PC-9 (cell line): ENCODE results near the gene CELSR2. TPM values are rescaled to one million over a fixed set of nuclear protein-coding genes. Genes with fewer than 3 reads are reported as not detected.

Experiments
- BruUV-seq: library from RNA; stranded (reverse); fragments of 400-500 nt; replicated peaks from 2 replicates; lab custom pipeline; 2021; lab: Mats Ljungman, UMichigan
- CTCF ChIA-PET: fragments of 300-600 bp; sonication (Branson Sonifier 250); formaldehyde crosslinking; loops from one replicate; lab custom pipeline; 2022; ENCODE audit warnings: antibody characterized with exemption; lab: Charles Lee
- POLR2A ChIA-PET: fragments of 300-600 bp; sonication (Branson Sonifier 250); formaldehyde crosslinking; loops from one replicate; lab custom pipeline; 2022; ENCODE audit warnings: antibody characterized with exemption; ENCODE audit not compliant: unreplicated experiment; lab: Charles Lee
- DNase-seq, 2 experiments: peaks; one replicate each; pipeline versions ENCODE4 v3.0.0 to v3.0.0-alpha.2; 2015 to 2022; ENCODE audit warnings: mixed read lengths in 1 of 2
- H2AFZ ChIP-seq: fragments of 200-600 bp; sonication (generic); 2 replicates; pipeline ENCODE4 v1.8.1; 2017; ENCODE audit warnings: antibody characterized with exemption
- H3F3A ChIP-seq: fragments of 200-600 bp; sonication (generic); 2 replicates; pipeline ENCODE4 v1.8.1; 2017; ENCODE audit warnings: antibody characterized with exemption, mild to moderate bottlenecking, low read depth; ENCODE audit not compliant: insufficient read depth
- H3K27ac ChIP-seq: fragments of 200-600 bp; sonication (generic); 2 replicates; pipeline ENCODE4 v1.6.1; 2016; ENCODE audit warnings: mixed run types
- H3K27me3 ChIP-seq: fragments of 200-600 bp; sonication (generic); 2 replicates; pipeline ENCODE4 v1.6.1; 2016; ENCODE audit warnings: low read depth, mixed run types; ENCODE audit not compliant: insufficient read depth
- H3K36me3 ChIP-seq: fragments of 200-600 bp; sonication (generic); 2 replicates; pipeline ENCODE4 v1.6.1; 2016; ENCODE audit warnings: low read depth, mixed run types
- H3K4me1 ChIP-seq: fragments of 200-600 bp; sonication (generic); replicated peaks from 2 replicates; pipeline ENCODE4 v1.6.1; 2016; ENCODE audit warnings: mixed run types; ENCODE audit not compliant: insufficient read depth
- H3K4me2 ChIP-seq: fragments of 200-600 bp; sonication (generic); 2 replicates; pipeline ENCODE4 v1.6.1; 2017; ENCODE audit warnings: mixed run types
- H3K4me3 ChIP-seq: fragments of 200-600 bp; sonication (generic); 2 replicates; pipeline ENCODE4 v1.6.1; 2016; ENCODE audit warnings: mixed run types
- H3K79me2 ChIP-seq: fragments of 200-600 bp; sonication (generic); 2 replicates; pipeline ENCODE4 v1.6.1; 2017; ENCODE audit warnings: low read depth, mixed run types
- H3K9me2 ChIP-seq: fragments of 200-600 bp; sonication (generic); 2 replicates; pipeline ENCODE4 v1.8.1; 2017; ENCODE audit warnings: mild to moderate bottlenecking; ENCODE audit not compliant: insufficient read depth
- H3K9me3 ChIP-seq: fragments of 200-600 bp; sonication (generic); 2 replicates; pipeline ENCODE4 v1.8.1; 2016; ENCODE audit warnings: low read depth; ENCODE audit not compliant: insufficient read depth
- H4K20me1 ChIP-seq: fragments of 200-600 bp; sonication (generic); 2 replicates; pipeline ENCODE4 v1.8.1; 2017; ENCODE audit not compliant: insufficient read depth
- EZH2 ChIP-seq: fragments of 200-600 bp; sonication (generic); IDR thresholded peaks from 2 replicates; pipeline ENCODE4 v1.8.0; 2017; ENCODE audit warnings: antibody characterized with exemption, low read depth
- intact Hi-C: fragments of 100-400 bp; cut with micrococcal nuclease; formaldehyde crosslinking; loops from one replicate; pipeline ENCODE4 v1.10.0; 2022; ENCODE audit not compliant: unreplicated experiment
- total RNA-seq: library from RNA; stranded (reverse); gene quantifications from 2 replicates; pipeline ENCODE4 v1.2.3, GENCODE V29; 2021
- TF ChIP-seq, protein P1 (sequence below): fragments of 200-600 bp; sonication (generic); conservative IDR thresholded peaks from 2 replicates; pipeline ENCODE4 v1.6.1; 2017; ENCODE audit warnings: mixed run types, antibody characterized with exemption, mild to moderate bottlenecking, moderate library complexity

CELSR2 gene
- total RNA-seq, 1 experiment from 2014 or later: 19.5 TPM

DNA sequence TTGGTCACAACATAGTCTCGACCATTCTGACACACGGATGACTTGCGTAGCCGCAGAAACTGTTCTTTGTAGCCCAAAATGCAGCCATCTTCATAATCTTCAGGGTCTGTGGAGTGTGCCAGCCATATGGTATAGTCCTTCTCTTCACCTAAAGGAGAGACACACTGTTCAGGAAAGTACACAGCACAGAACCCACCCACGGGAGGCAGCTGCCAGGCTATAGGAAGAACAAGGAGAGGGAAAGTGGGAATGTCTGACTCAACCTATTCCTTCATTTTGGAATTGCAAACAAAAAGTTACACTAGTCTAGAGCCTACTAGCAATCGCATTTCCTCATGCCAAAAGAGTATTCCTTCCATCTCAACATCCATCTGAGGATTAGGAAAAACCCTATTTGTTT is 73.6 kb downstream of the CELSR2 start:
- CTCF ChIA-PET: no interaction called here
- POLR2A ChIA-PET: interaction anchor here (0.7 kb wide), 1 partner anchor 21 kb away, joined by 4 read pairs; no protein-coding TSS in a partner anchor
- peaks cover 4% of the 10 kb centered on the region; the same call in 1 of the 2 replicates for H3K36me3 ChIP-seq

More for the DNA sequence above, 73.6 kb downstream of the CELSR2 start:
- intact Hi-C loops: no loop called here
- no peak overlapping the region for H2AFZ ChIP-seq
- no peaks in the 10 kb centered on the region for H3F3A ChIP-seq
- TF ChIP-seq EZH2: no peak
- TF ChIP-seq, protein P1, sequence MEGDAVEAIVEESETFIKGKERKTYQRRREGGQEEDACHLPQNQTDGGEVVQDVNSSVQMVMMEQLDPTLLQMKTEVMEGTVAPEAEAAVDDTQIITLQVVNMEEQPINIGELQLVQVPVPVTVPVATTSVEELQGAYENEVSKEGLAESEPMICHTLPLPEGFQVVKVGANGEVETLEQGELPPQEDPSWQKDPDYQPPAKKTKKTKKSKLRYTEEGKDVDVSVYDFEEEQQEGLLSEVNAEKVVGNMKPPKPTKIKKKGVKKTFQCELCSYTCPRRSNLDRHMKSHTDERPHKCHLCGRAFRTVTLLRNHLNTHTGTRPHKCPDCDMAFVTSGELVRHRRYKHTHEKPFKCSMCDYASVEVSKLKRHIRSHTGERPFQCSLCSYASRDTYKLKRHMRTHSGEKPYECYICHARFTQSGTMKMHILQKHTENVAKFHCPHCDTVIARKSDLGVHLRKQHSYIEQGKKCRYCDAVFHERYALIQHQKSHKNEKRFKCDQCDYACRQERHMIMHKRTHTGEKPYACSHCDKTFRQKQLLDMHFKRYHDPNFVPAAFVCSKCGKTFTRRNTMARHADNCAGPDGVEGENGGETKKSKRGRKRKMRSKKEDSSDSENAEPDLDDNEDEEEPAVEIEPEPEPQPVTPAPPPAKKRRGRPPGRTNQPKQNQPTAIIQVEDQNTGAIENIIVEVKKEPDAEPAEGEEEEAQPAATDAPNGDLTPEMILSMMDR: no peak
- no peaks in the 10 kb centered on the region for H4K20me1 ChIP-seq
- no peak overlapping the region for H3K27ac ChIP-seq
- DNase-seq: no peak
- no peaks in the 10 kb centered on the region for H3K79me2 ChIP-seq
- no peaks in the 10 kb centered on the region for H3K9me3 ChIP-seq
- 0 out of 2 replicates have a peak, but pooled peaks cover 4% of the 10 kb centered on the region for H3K9me2 ChIP-seq
- H3K27me3 ChIP-seq: no peaks in the 10 kb centered on the region
- no TSS peak for BruUV-seq
- no peaks in the 10 kb centered on the region for H3K4me1 ChIP-seq
- no peak overlapping the region for H3K4me2 ChIP-seq
- no peak overlapping the region for H3K4me3 ChIP-seq

Other genes starting within 250 kb of the CELSR2 start
- gene WDR47, start 207.4 kb upstream of the CELSR2 start, total RNA-seq: 6.4 and 8.3 TPM in 2 replicates
- 23.2 and 30.1 TPM in 2 replicates for gene TAF13, start 173.5 kb upstream of the CELSR2 start, total RNA-seq
- gene TMEM167B, start 158.8 kb upstream of the CELSR2 start, total RNA-seq: 19.2 and 23.6 TPM in 2 replicates
- gene ELAPOR1, start 135.4 kb upstream of the CELSR2 start, total RNA-seq: 0.95 and 2.0 TPM in 2 replicates
- 206 and 279 TPM in 2 replicates for gene SARS1, start 35.6 kb upstream of the CELSR2 start, total RNA-seq
- gene PSRC1, start 33.6 kb downstream of the CELSR2 start, total RNA-seq: 26.4 and 28.6 TPM in 2 replicates
- not detected in 2 replicates for gene MYBPHL, start 57.5 kb downstream of the CELSR2 start, total RNA-seq
- gene SORT1, start 148.4 kb downstream of the CELSR2 start, total RNA-seq: 25.7 and 27.9 TPM in 2 replicates
- gene PSMA5, start 176.9 kb downstream of the CELSR2 start, total RNA-seq: 168 and 172 TPM in 2 replicates
- 0.09 and 0.28 TPM in 2 replicates for gene SYPL2, start 217.0 kb downstream of the CELSR2 start, total RNA-seq
- 4.7 and 5.7 TPM in 2 replicates for gene ATXN7L2, start 234.4 kb downstream of the CELSR2 start, total RNA-seq
- 11.6 and 11.7 TPM in 2 replicates for gene CYB561D1, start 244.6 kb downstream of the CELSR2 start, total RNA-seq